ENCODE measurements around the gene PDS5B.

DNA sequence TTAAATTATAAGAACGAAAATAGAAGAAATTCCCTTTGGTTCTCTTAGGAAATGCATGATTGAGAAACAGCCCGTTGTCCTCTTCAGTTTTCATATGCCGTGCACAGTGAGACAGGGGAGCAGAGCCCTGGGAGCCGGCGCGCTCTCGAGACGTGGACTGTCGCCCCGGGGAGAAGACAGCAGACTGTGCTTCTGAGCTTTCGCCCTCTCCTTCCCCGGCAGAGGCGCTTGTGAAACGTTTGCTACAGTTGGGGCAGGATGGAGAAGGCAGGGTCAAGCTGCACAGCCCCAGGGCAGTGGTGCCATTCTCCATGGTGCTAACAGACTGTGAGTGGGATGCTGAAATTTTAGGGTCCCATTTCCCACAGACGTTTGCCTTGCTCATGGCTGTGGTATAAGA lies 237.8 kb downstream of the PDS5B start:
- TF ChIP-seq GATA3 (IDR thresholded peaks at IDR 0.05; ENCODE audit: low read depth, low read length) = no peak
- no peak for TF ChIP-seq GATA2 (IDR thresholded peaks at IDR 0.05; ENCODE audit: low read depth, low read length)
